OCI-LY1 (cell line): ENCODE data around the gene OR5K2.

Source experiments
- H2AFZ ChIP-seq: fragments of 200-600 bp; sonication (generic), shearing (Covaris generic); 2 replicates; pipeline ENCODE4 v1.6.0; 2014; ENCODE audit warnings: antibody characterized with exemption, mild to moderate bottlenecking, low read length
- H3F3A ChIP-seq: fragments of 200-600 bp; sonication (generic), shearing (Covaris generic); 2 replicates; pipeline ENCODE4 v1.6.0; 2014; ENCODE audit warnings: mild to moderate bottlenecking, antibody characterized with exemption, low read length, moderate library complexity; ENCODE audit not compliant: insufficient read depth
- H3K27ac ChIP-seq: fragments of 200-600 bp; sonication (generic); 2 replicates; pipeline ENCODE4 v1.5.1; 2014; ENCODE audit warnings: low read length, mixed run types, mild to moderate bottlenecking, low read depth; ENCODE audit not compliant: poor library complexity, severe bottlenecking
- H3K27me3 ChIP-seq: fragments of 200-600 bp; sonication (generic); 2 replicates; pipeline ENCODE4 v1.6.0; 2014; ENCODE audit warnings: antibody characterized with exemption, mild to moderate bottlenecking, low read length, moderate library complexity; ENCODE audit not compliant: insufficient read depth
- H3K36me3 ChIP-seq: fragments of 200-600 bp; sonication (generic); 2 replicates; pipeline ENCODE4 v1.6.1; 2014; ENCODE audit warnings: mild to moderate bottlenecking, antibody characterized with exemption, low read length, moderate library complexity, mixed read lengths; ENCODE audit not compliant: insufficient read depth
- H3K4me1 ChIP-seq: fragments of 200-600 bp; sonication (generic); 2 replicates; pipeline ENCODE4 v1.5.1; 2014; ENCODE audit warnings: mild to moderate bottlenecking, low read length, moderate library complexity; ENCODE audit not compliant: insufficient read depth, severe bottlenecking
- H3K4me2 ChIP-seq: fragments of 200-600 bp; sonication (generic), shearing (Covaris generic); 2 replicates; pipeline ENCODE4 v1.6.1; 2014; ENCODE audit warnings: low read length
- H3K4me3 ChIP-seq: fragments of 200-600 bp; sonication (generic); 2 replicates; pipeline ENCODE4 v1.5.1; 2014; ENCODE audit warnings: low read length, low read depth, mild to moderate bottlenecking, mixed read lengths; ENCODE audit not compliant: poor library complexity, severe bottlenecking
- H3K79me2 ChIP-seq: fragments of 200-600 bp; shearing (Covaris generic); 2 replicates; pipeline ENCODE4 v1.6.1; 2016; ENCODE audit warnings: mixed run types, low read length, mixed read lengths; ENCODE audit not compliant: insufficient read depth
- H3K9ac ChIP-seq: fragments of 200-600 bp; sonication (generic), shearing (Covaris generic); 2 replicates; pipeline ENCODE4 v1.6.1; 2014; ENCODE audit warnings: mild to moderate bottlenecking, low read length, mixed read lengths
- H3K9me2 ChIP-seq: fragments of 200-600 bp; sonication (generic), shearing (Covaris generic); 2 replicates; pipeline ENCODE4 v1.6.1; 2014; ENCODE audit warnings: low read depth, mild to moderate bottlenecking, low read length, mixed read lengths
- H3K9me3 ChIP-seq: fragments of 200-600 bp; shearing (Covaris generic); 2 replicates; pipeline ENCODE4 v1.6.1; 2014; ENCODE audit warnings: low read length, mixed read lengths
- H4K20me1 ChIP-seq: fragments of 200-600 bp; sonication (generic), shearing (Covaris generic); 2 replicates; pipeline ENCODE4 v1.6.0; 2016; ENCODE audit warnings: mild to moderate bottlenecking, low read length; ENCODE audit not compliant: insufficient read depth
- EZH2 ChIP-seq: fragments of 200-600 bp; sonication (generic), shearing (Covaris generic); IDR thresholded peaks from 2 replicates; pipeline ENCODE4 v1.8.0; 2017; ENCODE audit warnings: borderline replicate concordance, mixed run types, mild to moderate bottlenecking, antibody characterized with exemption, low read length, moderate library complexity, mixed read lengths
- TF ChIP-seq, protein P1 (sequence below): fragments of 200-600 bp; sonication (generic), shearing (Covaris generic); IDR thresholded peaks from 2 replicates; pipeline ENCODE4 v1.5.1; 2017; ENCODE audit warnings: mild to moderate bottlenecking, antibody characterized with exemption, low read length, moderate library complexity, mixed read lengths

OR5K2 gene

DNA sequence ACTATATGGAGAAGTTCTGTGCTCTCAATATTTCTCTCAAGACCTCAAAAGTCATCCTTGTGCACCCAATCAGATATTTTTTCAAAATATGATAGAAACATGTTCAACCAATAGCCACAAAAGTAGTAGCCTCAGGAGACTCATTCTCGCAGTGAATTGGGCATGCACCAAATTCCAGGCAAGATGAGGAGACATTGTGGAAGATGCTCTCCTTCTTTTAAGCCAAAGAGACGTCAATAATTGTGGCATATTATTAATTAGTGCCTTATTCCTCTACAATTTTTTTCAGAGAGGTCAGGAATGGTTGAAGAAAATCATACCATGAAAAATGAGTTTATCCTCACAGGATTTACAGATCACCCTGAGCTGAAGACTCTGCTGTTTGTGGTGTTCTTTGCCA is at the start of gene OR5K2:
TSS of gene OR5K2 (plus strand) at position 301 of the 400 bp plus-strand sequence. CDS start at position 301, 0 bp downstream.
- Histone ChIP-seq H3K27me3 (no peaks in the 10 kb centered on the region), H3K36me3 (no peaks in the 10 kb centered on the region), H3F3A (no peaks in the 10 kb centered on the region), H3K4me2 (no peak within 1 kb of the TSS), H3K9me3 (no peaks in the 10 kb centered on the region), H3K4me1 (no peaks in the 10 kb centered on the region), H3K9me2 (no peaks in the 10 kb centered on the region), H3K9ac (no peak within 1 kb of the TSS), H2AFZ (no peak within 1 kb of the TSS), H3K4me3 (no peak within 1 kb of the TSS), H4K20me1 (no peaks in the 10 kb centered on the region), H3K27ac (no peak within 1 kb of the TSS), H3K79me2 (no peaks in the 10 kb centered on the region)
- no peak for TF ChIP-seq EZH2
- TF ChIP-seq, protein P1, sequence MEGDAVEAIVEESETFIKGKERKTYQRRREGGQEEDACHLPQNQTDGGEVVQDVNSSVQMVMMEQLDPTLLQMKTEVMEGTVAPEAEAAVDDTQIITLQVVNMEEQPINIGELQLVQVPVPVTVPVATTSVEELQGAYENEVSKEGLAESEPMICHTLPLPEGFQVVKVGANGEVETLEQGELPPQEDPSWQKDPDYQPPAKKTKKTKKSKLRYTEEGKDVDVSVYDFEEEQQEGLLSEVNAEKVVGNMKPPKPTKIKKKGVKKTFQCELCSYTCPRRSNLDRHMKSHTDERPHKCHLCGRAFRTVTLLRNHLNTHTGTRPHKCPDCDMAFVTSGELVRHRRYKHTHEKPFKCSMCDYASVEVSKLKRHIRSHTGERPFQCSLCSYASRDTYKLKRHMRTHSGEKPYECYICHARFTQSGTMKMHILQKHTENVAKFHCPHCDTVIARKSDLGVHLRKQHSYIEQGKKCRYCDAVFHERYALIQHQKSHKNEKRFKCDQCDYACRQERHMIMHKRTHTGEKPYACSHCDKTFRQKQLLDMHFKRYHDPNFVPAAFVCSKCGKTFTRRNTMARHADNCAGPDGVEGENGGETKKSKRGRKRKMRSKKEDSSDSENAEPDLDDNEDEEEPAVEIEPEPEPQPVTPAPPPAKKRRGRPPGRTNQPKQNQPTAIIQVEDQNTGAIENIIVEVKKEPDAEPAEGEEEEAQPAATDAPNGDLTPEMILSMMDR = no peak

DNA sequence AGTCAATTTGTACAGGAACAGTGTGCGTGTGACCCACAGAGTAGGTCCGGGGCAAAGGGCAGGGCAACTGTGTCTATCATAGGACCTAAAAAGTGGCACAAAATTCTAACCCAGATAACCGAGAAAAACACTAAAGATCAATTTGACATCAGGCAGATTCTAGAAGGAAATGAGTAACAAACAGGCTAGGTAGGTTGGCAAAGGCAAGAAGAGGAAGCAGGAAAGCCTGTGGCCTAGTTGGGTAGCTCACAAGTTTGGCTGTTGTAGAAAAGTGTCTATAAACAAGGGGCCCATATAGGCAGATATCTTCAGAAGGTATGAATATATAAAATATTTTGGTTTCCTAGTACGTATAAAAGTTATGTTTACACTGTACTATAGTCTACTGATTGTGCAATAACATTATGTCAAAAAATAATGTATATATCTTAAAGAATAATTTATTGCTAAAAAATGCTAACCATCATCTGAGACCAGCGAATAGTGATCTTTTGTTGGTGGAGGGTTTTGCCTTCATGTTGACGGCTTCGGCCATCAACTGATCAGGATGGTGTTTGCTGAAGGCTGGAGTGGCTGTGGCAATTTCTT is 47.8 kb upstream of the OR5K2 start:
- H3K79me2 ChIP-seq = no peaks in the 10 kb centered on the region
- H3K9me2 ChIP-seq = no peaks in the 10 kb centered on the region
- no peak overlapping the region for H3K4me2 ChIP-seq
- H3K36me3 ChIP-seq = no peaks in the 10 kb centered on the region
- no peak overlapping the region for H3K27ac ChIP-seq
- H3K27me3 ChIP-seq = no peaks in the 10 kb centered on the region
- no peaks in the 10 kb centered on the region for H4K20me1 ChIP-seq
- TF ChIP-seq, protein P1 = no peak
- no peak for TF ChIP-seq EZH2
- no peak overlapping the region for H2AFZ ChIP-seq
- H3K4me1 ChIP-seq = no peaks in the 10 kb centered on the region
- H3F3A ChIP-seq = no peaks in the 10 kb centered on the region
- no peak overlapping the region for H3K4me3 ChIP-seq
- H3K9ac ChIP-seq = no peak overlapping the region
- H3K9me3 ChIP-seq = no peaks in the 10 kb centered on the region

DNA sequence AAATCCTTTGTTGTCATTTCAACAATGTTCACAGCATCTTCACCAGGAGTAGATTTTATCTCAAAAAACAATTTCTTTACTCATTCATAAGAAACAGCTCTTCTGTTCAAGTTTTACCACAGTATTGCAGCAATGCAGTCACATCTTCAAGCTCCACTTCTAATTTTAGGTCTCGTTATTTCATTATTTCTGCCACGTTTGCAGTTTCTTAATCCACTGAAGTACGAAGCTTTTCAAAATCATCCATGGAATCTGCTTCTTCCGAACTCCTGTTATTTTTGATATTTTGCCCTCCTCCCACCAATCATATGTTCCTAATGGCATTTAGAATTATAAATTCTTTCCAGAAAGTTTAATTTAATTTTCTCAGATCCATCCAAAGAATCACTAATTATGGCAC is 47.1 kb upstream of the OR5K2 start:
- Histone ChIP-seq H3F3A (no peaks in the 10 kb centered on the region), H4K20me1 (no peaks in the 10 kb centered on the region), H3K4me3 (no peak overlapping the region), H3K9me3 (no peaks in the 10 kb centered on the region), H3K79me2 (no peaks in the 10 kb centered on the region), H3K4me1 (no peaks in the 10 kb centered on the region), H3K4me2 (no peak overlapping the region), H3K9ac (no peak overlapping the region), H3K27ac (no peak overlapping the region), H3K27me3 (no peaks in the 10 kb centered on the region), H2AFZ (no peak overlapping the region), H3K36me3 (no peaks in the 10 kb centered on the region), H3K9me2 (no peaks in the 10 kb centered on the region)
- TF ChIP-seq, protein P1 = no peak
- TF ChIP-seq EZH2 = no peak
